Epithelial cell of esophagus (primary cell): ENCODE measurements around the gene FCN1.

Experiments used
- DNase-seq: peaks from one replicate; pipeline ENCODE4 v3.0.0; 2010; ENCODE audit warnings: low read depth
- H3K4me3 ChIP-seq: 2 replicates; pipeline ENCODE4 v1.5.1; 2011; ENCODE audit warnings: mild to moderate bottlenecking, low read length, control low read depth
- TF ChIP-seq, protein P1 (sequence below): IDR thresholded peaks from 2 replicates; pipeline ENCODE4 v1.5.1; 2011; ENCODE audit warnings: low read depth, mild to moderate bottlenecking, low read length, control low read depth, inconsistent platforms; ENCODE audit not compliant: insufficient read depth; ENCODE audit errors: missing control alignments

FCN1 gene

DNA sequence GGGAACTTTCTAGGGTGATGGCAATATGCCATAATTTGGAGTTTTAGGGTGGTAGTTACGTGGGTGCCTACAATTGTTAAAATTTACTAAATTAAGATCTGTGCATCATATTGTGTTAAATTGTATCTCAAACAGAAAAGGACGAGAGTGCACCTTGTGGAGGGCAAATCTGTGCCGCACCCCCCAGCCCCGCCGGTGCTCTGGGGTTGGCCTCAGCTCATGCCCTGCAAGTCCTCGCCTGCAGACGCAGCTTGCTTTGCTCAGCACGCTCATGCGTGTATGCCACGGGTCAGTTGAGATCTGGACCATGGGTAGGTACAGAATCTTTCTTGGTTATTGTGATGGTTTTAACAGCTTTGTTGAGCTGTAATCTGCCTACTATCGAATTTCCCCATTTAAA is 33.7 kb upstream of the FCN1 start:
- no peak overlapping the region for H3K4me3 ChIP-seq
- TF ChIP-seq, protein P1, sequence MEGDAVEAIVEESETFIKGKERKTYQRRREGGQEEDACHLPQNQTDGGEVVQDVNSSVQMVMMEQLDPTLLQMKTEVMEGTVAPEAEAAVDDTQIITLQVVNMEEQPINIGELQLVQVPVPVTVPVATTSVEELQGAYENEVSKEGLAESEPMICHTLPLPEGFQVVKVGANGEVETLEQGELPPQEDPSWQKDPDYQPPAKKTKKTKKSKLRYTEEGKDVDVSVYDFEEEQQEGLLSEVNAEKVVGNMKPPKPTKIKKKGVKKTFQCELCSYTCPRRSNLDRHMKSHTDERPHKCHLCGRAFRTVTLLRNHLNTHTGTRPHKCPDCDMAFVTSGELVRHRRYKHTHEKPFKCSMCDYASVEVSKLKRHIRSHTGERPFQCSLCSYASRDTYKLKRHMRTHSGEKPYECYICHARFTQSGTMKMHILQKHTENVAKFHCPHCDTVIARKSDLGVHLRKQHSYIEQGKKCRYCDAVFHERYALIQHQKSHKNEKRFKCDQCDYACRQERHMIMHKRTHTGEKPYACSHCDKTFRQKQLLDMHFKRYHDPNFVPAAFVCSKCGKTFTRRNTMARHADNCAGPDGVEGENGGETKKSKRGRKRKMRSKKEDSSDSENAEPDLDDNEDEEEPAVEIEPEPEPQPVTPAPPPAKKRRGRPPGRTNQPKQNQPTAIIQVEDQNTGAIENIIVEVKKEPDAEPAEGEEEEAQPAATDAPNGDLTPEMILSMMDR, result no peak
- DNase-seq, result no peak

DNA sequence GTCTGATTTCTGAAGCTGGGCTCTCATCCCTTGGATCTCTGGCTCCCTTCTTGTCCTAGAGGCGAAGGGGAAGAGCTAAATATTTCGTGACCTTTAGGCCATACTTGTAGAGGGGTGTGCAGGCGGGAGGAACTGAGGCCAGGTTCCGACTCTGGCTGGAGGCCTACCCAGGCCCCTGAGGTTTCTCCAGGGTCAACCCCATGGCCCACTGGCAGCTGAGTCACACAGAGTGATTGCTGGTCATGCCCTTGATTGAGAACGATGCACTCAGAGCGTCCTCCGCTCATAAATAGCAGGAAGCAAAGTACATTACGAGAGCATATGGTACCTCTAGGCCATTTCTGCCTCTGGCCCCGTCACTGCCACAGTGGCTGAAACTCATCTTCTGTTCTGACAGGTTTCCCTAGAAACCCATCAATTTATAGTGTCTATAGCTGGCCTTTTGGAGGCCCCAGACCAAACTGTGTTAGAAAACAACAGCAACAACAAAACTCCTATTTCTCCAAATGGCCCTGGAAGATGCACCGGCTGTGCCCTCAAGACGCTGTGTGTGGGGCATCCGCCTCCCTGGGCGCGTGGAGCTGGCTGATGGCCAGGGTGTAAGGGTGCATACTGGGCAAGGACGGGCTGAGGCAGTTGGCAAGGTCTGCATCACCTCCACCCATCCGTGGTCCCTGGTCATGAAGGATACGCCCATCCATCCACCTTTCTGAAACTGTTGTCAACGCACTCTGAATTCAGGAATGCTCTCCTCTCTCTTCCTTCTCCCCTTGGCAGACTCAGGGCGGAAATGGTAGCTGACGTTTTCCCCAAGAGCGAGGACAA is 32.9 kb upstream of the FCN1 start:
- no peak overlapping the region for H3K4me3 ChIP-seq
- no peak for DNase-seq
- TF ChIP-seq, protein P1, result no peak

- DNase-seq, result no peak
- no peak overlapping the region for H3K4me3 ChIP-seq
- TF ChIP-seq, protein P1, result no peak
Measured at GRCh38 chr9:134949681-134950385, 32.1 kb upstream of the FCN1 start.

- TF ChIP-seq, protein P1, result no peak
- no peak for DNase-seq
- no peak overlapping the region for H3K4me3 ChIP-seq
Measured at GRCh38 chr9:134948149-134948548, 30.4 kb upstream of the FCN1 start.

DNA sequence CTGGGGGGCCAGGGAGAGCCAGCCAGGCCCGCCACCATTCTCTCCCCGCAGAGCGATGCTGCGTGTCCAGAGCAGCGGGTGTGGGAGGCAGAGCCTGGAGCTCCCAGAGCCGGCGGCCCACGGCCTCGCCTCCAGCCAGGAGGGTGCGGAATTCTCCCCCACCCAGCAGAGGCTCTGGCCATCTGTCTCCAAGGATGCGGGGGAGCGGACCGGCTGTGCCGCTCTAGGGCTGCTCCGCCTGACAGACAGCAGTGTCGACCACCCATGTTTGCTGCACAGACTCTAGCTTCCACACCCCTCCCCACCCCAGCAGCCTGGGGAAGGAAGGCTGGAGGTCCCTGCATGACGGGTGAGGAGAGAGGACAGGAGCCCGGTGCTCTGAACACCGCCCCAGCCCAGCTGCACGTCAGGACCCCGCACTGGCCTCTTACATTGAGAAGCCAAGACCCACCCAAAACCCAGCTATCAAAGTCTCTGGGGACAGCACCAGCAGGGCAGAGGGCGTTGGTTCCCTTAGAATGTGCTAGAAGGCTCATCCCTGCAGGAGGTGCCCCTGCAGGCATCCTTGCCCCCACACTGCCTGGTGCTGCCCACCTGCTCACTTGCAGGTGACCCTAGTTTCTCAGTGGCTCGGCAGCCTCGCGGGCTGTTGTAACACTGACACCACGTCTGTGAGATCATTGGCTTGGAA is 29.7 kb upstream of the FCN1 start:
- DNase-seq, result no peak
- TF ChIP-seq, protein P1, result no peak
- no peak overlapping the region for H3K4me3 ChIP-seq

DNA sequence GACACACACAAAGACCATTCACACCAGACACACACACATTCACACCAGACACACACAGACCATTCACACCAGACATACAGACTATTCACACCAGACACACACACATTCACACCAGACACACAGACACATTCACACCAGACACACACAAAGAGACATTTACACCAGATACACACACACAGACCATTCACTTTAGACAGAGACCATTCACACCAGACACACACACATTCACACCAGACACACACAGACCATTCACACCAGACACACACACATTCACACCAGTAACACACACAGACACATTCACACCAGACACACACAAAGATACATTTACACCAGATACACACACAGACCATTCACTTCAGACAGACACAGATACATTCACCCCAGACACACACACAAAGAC is 29.0 kb upstream of the FCN1 start:
- H3K4me3 ChIP-seq, result no peak overlapping the region
- TF ChIP-seq, protein P1, result no peak
- no peak for DNase-seq
